PC-3 (cell line): ENCODE results near the gene TMED6. TPM values are rescaled to one million over a fixed set of nuclear protein-coding genes. Genes with fewer than 3 reads are reported as not detected.

Experiments
- ATAC-seq: fragments of 200-7000 bp; cut with Tn5 transposase; 2 replicates; pipeline ENCODE4 v1.9.1; 2020; ENCODE audit warnings: mild to moderate bottlenecking, moderate library complexity
- BruUV-seq: library from RNA; stranded (reverse); fragments of 400-500 nt; replicated peaks from 2 replicates; lab custom pipeline; 2021; lab: Mats Ljungman, UMichigan
- CTCF ChIA-PET: fragments of 300-600 bp; sonication (Branson Sonifier 250); formaldehyde crosslinking; loops from one replicate; lab custom pipeline; 2022; ENCODE audit warnings: antibody characterized with exemption; lab: Charles Lee
- POLR2A ChIA-PET: fragments of 300-600 bp; sonication (Branson Sonifier 250); formaldehyde crosslinking; loops from one replicate; lab custom pipeline; 2022; ENCODE audit warnings: antibody characterized with exemption; ENCODE audit not compliant: unreplicated experiment; lab: Charles Lee
- DNase-seq: peaks from one replicate; pipeline ENCODE4 v3.0.0-alpha.2; 2015
- H2AFZ ChIP-seq: fragments of 300-600 bp; sonication (generic); 2 replicates; pipeline ENCODE4 v1.6.0; 2016; ENCODE audit warnings: antibody characterized with exemption, low read length
- H3F3A ChIP-seq: fragments of 300-600 bp; sonication (generic); one replicate; pipeline ENCODE4 v1.6.0; 2017; ENCODE audit warnings: antibody characterized with exemption, low read length, control low read depth, mild to moderate bottlenecking; ENCODE audit not compliant: unreplicated experiment
- H3K27ac ChIP-seq: fragments of 300-600 bp; sonication (generic); 2 replicates; pipeline ENCODE4 v1.5.1; 2016; ENCODE audit warnings: mild to moderate bottlenecking, low read length
- H3K27me3 ChIP-seq: fragments of 300-600 bp; sonication (generic); 2 replicates; pipeline ENCODE4 v1.6.1; 2016; ENCODE audit warnings: low read length, mixed read lengths
- H3K36me3 ChIP-seq: fragments of 300-600 bp; sonication (generic); 2 replicates; pipeline ENCODE4 v1.6.1; 2016; ENCODE audit warnings: low read depth, mixed run types, low read length, mixed read lengths
- H3K4me1 ChIP-seq: fragments of 300-600 bp; sonication (generic); 2 replicates; pipeline ENCODE4 v1.5.1; 2016; ENCODE audit warnings: low read length; ENCODE audit not compliant: insufficient read depth
- H3K4me2 ChIP-seq: fragments of 300-600 bp; sonication (generic); 2 replicates; pipeline ENCODE4 v1.6.0; 2016; ENCODE audit warnings: low read length
- H3K4me3 ChIP-seq: fragments of 300-600 bp; sonication (generic); 2 replicates; pipeline ENCODE4 v1.5.1; 2016; ENCODE audit warnings: mild to moderate bottlenecking, low read length, mixed read lengths
- H3K79me2 ChIP-seq: fragments of 300-600 bp; sonication (generic); 2 replicates; pipeline ENCODE4 v1.6.1; 2017; ENCODE audit warnings: low read length, mixed read lengths
- H3K9ac ChIP-seq: fragments of 300-600 bp; sonication (generic); 2 replicates; pipeline ENCODE4 v1.6.0; 2016; ENCODE audit warnings: mild to moderate bottlenecking, low read length
- H3K9me2 ChIP-seq: fragments of 300-600 bp; sonication (generic); replicated peaks from 2 replicates; pipeline ENCODE4 v1.6.1; 2016; ENCODE audit warnings: mixed run types, low read length, mixed read lengths
- H3K9me3 ChIP-seq: fragments of 300-600 bp; sonication (generic); 2 replicates; pipeline ENCODE4 v1.6.1; 2016; ENCODE audit warnings: low read length, mixed read lengths
- H4K20me1 ChIP-seq: fragments of 300-600 bp; sonication (generic); 2 replicates; pipeline ENCODE4 v1.6.1; 2016; ENCODE audit warnings: low read length, mixed read lengths
- CTCF ChIP-seq: fragments of 300-600 bp; sonication (generic); conservative IDR thresholded peaks from 2 replicates; pipeline ENCODE4 v1.5.1; 2017; ENCODE audit warnings: antibody characterized with exemption, low read depth, mild to moderate bottlenecking, low read length
- EZH2 ChIP-seq: fragments of 300-600 bp; sonication (generic); IDR thresholded peaks from one replicate; pipeline ENCODE4 v1.6.1; 2017; ENCODE audit warnings: antibody characterized with exemption, mild to moderate bottlenecking, low read length; ENCODE audit not compliant: unreplicated experiment
- EZH2phosphoT487 ChIP-seq: fragments of 300-600 bp; sonication (generic); IDR thresholded peaks from 2 replicates; pipeline ENCODE4 v1.6.1; 2018; ENCODE audit warnings: mild to moderate bottlenecking, antibody characterized with exemption, low read length, borderline replicate concordance
- intact Hi-C: fragments of 100-400 bp; cut with micrococcal nuclease; formaldehyde crosslinking; loops from 2 replicates; pipeline ENCODE4 v1.9.0; 2023
- total RNA-seq: library from RNA; depleted of rRNA; stranded (reverse); fragments of >200 nt; gene quantifications from 2 replicates; pipeline ENCODE4 v1.2.3, GENCODE V29; 2014

The TMED6 gene
- total RNA-seq, 1 experiment from 2014 or later, result not detected

- H4K20me1 ChIP-seq, result no peaks in the 10 kb centered on the region
- H3K27ac ChIP-seq, result peak overlapping the region; percentile 46
- no peaks in the 10 kb centered on the region for H3K9me2 ChIP-seq
- peak; percentile 47 for DNase-seq
- peak overlapping the region; percentile 3; the same call in 1 of the 2 replicates for H3K9ac ChIP-seq
- no peaks in the 10 kb centered on the region for H3K79me2 ChIP-seq
- no peaks in the 10 kb centered on the region for H3K9me3 ChIP-seq
- TF ChIP-seq CTCF (peak; percentile 58), EZH2 (no peak)
- intact Hi-C loops, result loop anchor here (2.0 to 10.0 kb wide), 5 partner anchors 54 to 357 kb away; partner anchors contain the start of gene NOB1
- H3K4me1 ChIP-seq, result peaks cover 29% of the 10 kb centered on the region
- no peak overlapping the region for H3K4me3 ChIP-seq
- CTCF ChIA-PET, result interaction anchor here (0.6 to 1.0 kb wide), 2 partner anchors 17 to 67 kb away, joined by 4 to 8 read pairs; no protein-coding TSS in a partner anchor
- peak; percentile 48 for ATAC-seq
- peak overlapping the region; percentile 44; the same call in 1 of the 2 replicates for H3K4me2 ChIP-seq
- peak overlapping the region; percentile 73 for H2AFZ ChIP-seq
- no peaks in the 10 kb centered on the region for H3K36me3 ChIP-seq
- POLR2A ChIA-PET, result no interaction called here
- H3F3A ChIP-seq, result no peaks in the 10 kb centered on the region
- BruUV-seq, result no TSS peak
- no peaks in the 10 kb centered on the region for H3K27me3 ChIP-seq
Measured at GRCh38 chr16:69397821-69398521, 46.4 kb upstream of the TMED6 start.

GRCh38 chr16:69396187-69397061 lies 44.8 kb upstream of the TMED6 start:
- Histone ChIP-seq H3K4me1 (peaks cover 29% of the 10 kb centered on the region), H3K27ac (peak overlapping the region; percentile 79), H2AFZ (peak overlapping the region; percentile 29), H3K4me3 (peak overlapping the region; percentile 26; the same call in 1 of the 2 replicates), H3K79me2 (no peaks in the 10 kb centered on the region), H4K20me1 (no peaks in the 10 kb centered on the region), H3K4me2 (peak overlapping the region; percentile 66), H3K9me2 (no peaks in the 10 kb centered on the region), H3K36me3 (no peaks in the 10 kb centered on the region), H3K9ac (peak overlapping the region; percentile 33; the same call in 1 of the 2 replicates), H3K9me3 (no peaks in the 10 kb centered on the region), H3F3A (no peaks in the 10 kb centered on the region), H3K27me3 (no peaks in the 10 kb centered on the region)
- BruUV-seq, result no TSS peak
- peak; percentile 83 for DNase-seq
- no peak for TF ChIP-seq EZH2phosphoT487
- peak; percentile 71 for TF ChIP-seq CTCF
- CTCF ChIA-PET, result interaction anchor here (0.6 to 1.1 kb wide), 6 partner anchors 8 to 358 kb away, joined by 3 to 7 read pairs (median 4); partner anchors contain the start of gene NOB1
- intact Hi-C loops, result loop anchor here (1.0 to 10.0 kb wide), 6 partner anchors 56 to 358 kb away; partner anchors contain the start of genes NFAT5 and NOB1
- ATAC-seq, result peak; percentile 52
- POLR2A ChIA-PET, result no interaction called here
